HG03064 (cell line): ENCODE measurements around the gene IL17B.
A peak's percentile ranks its signal among the peaks of the same experiment; 100 is the strongest.

Experiments used
- ATAC-seq: cut with Tn5 transposase; IDR thresholded peaks from one replicate; pipeline ENCODE4 v1.9.1; 2021; ENCODE audit warnings: low read depth; ENCODE audit not compliant: unreplicated experiment

Gene IL17B

DNA sequence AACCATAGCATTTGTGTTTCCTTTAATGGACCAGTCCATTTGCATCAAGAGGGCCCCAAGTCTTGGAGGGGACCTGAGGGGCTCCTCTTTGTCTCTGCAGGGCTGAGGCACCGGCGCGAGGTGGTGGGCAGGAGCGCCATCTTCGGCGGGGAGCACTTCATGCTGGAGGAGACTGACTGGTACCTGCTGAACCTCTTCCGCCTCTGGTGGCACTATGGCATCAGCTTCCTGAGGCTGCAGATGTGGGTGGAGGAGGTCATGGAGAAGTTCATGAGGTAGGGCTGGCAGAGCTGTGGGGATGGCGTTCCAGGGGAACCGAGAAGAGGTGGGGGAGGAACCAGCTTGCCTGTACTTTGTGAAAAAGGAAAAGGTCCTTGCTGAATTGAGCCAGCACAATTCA, 15.2 kb downstream of the IL17B start:
- no peak for ATAC-seq

- ATAC-seq, result no peak
Observed at GRCh38 chr5:149363358-149363757, 15.7 kb downstream of the IL17B start.

- ATAC-seq, result no peak
Observed at GRCh38 chr5:149362541-149362940, 16.6 kb downstream of the IL17B start.

- no peak for ATAC-seq
Observed at GRCh38 chr5:149360272-149360671, 18.8 kb downstream of the IL17B start.

DNA sequence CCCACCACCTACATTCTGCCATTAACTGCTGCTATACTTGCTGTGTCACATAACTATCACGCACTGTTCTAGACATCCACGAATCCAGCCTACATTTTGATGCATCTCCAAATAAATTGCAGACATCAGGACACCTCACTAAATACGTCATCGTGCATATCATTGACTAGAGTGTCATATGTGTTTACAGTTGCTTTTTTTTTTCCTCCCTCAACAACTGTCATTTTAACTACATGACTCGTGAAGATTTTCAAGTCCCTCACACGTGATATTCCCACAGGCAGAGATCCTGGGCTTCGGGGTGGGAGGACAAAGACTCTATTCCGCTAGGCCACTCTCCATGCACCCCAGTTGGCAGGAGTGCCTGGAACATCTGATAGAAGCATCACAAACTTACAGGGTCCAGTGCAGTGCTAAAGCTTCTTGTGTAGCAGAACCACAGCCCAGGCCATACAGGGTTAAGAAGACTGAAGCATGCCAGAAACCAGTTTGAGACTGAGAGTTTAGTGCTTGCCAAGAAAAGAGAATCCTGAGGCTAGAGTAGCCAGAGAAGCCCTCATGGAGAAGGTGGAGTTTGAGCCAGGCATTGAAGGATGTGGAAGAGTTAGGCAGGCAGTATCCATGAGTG, 20.1 kb downstream of the IL17B start:
- no peak for ATAC-seq

DNA sequence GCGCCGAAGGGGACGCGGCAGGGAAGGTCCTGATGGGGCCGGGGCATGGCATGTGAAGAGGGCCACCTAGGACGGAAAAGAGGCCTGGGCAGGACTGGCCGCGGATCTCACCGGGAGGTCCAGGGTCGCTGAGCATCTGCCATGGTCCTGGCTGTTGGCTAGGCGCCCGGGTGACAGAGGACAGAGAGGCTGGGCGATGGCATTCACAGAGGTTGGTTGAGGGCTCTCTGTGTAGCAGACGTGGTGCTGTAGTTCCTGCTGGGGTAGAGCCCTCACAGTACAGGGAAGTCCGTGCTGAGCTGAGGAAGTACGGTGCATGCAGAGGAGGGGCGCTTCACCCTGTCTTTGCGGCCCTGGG, 20.8 kb downstream of the IL17B start:
- peak; percentile 10 for ATAC-seq

- ATAC-seq, result peak; percentile 99
Observed at GRCh38 chr5:149357370-149358293, 21.5 kb downstream of the IL17B start, which contains the start of gene PCYOX1L. PCYOX1L (plus strand) TSS chr5:149358046; CDS start chr5:149358069, 23 bp downstream.

- no peak for ATAC-seq
Observed at GRCh38 chr5:149356391-149356790, 22.7 kb downstream of the IL17B start.

GRCh38 chr5:149355688-149356087, 23.4 kb downstream of the IL17B start:
- no peak for ATAC-seq

GRCh38 chr5:149353911-149354310, 25.2 kb downstream of the IL17B start:
- no peak for ATAC-seq

DNA sequence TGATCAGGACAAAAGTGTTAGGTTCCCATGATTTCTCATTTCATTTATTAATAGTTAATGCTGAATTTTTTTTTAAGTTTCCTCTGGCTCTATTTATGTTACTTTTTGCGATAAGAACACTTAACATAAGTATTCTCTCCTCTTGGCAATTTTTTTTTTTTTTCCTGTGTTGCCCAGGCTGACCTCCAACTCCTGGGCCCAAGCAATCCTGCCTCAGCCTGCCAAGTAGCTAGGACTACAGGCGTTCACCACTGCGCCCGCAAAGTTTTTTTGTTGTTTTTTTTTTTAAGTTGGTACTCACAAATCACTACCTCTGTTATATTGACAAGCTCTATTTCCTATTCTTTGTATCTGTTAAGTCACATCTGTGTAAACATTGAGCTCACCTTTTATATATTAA, 26.9 kb downstream of the IL17B start:
- no peak for ATAC-seq

DNA sequence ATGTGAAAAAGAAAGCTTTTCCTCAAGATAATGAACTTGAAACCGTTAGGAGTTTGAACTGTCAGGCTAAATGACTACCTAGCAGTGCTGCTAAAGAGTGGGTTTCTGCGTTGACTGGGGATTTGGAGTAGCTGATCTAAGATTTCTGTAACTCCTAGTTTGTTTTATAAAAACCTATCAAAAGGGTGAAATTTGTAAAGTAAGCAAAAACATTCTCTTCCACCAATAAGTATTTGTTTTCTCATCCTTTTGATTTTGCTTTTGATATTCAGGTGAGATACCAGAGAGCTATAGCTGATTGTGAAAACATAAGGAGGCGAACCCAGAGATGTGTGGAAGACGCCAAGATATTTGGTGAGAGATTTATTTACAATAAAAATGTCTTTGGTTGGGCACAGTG, 29.7 kb downstream of the IL17B start:
- no peak for ATAC-seq

GRCh38 chr5:149348518-149348917, 30.6 kb downstream of the IL17B start:
- ATAC-seq, result no peak

GRCh38 chr5:149345892-149346222, 33.2 kb downstream of the IL17B start:
- peak; percentile 3 for ATAC-seq

- peak; percentile 98 for ATAC-seq
Observed at GRCh38 chr5:149345147-149345891, 33.8 kb downstream of the IL17B start, which contains the start of gene GRPEL2. GRPEL2 (plus strand) TSS chr5:149345499; CDS start chr5:149345540, 41 bp downstream.

DNA sequence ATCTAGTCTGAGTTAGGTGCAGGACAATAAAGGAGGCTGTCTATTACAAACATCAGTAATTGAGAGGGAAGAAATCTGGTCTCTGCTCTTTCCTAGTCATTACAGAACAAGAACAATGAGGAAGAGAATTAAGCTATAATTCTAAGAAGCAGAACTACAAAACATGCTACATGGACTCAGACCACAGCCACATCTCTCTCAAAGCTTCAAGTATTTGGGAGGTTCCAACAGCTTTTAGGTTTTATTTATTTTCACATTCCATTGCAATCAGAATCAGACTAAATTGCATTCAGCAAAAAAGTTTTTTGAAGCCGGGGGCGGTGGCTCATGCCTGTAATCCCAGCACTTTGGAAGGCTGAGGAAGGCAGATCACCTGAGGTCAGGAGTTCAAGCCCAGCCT, 34.9 kb downstream of the IL17B start:
- no peak for ATAC-seq

DNA sequence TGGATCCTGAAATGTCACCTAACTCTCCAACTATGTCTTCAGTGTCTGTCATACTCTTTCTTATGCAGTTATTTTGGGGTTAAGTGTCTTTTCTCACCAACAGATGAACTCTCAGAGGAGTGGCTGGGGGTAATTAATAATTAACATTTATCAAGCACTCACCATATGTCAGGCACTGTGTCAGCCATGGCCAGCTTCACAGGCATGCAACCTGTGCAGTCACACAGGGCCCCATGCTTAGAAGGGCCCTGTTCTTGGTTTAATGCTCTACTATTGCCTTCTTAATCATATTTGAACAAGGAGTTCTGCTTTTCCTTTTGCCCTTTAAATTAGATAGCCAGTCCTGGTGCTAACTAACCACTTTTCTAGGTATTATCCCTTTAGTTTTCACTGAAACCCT, 37.2 kb downstream of the IL17B start:
- no peak for ATAC-seq

DNA sequence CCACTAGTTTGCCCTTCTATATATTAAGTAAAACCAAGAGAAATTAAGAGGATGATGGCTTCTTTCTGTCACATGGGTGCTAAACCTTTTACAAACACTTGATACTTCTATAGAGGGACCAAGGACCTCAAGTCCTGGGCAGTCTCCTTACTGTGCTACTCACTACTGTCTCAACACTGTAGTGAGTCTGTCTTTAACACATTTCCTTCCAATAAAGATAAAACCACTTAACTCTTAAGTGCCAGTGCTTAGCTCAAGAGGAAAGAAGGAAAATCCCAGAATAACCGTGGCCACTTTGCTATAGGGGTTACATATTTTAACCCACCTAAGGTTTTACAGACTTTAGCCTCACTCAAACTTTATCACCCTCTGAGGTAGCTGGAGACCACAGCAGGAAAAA, 38.2 kb downstream of the IL17B start:
- ATAC-seq, result no peak

- ATAC-seq, result no peak
Observed at GRCh38 chr5:149338364-149338763, 40.7 kb downstream of the IL17B start.

DNA sequence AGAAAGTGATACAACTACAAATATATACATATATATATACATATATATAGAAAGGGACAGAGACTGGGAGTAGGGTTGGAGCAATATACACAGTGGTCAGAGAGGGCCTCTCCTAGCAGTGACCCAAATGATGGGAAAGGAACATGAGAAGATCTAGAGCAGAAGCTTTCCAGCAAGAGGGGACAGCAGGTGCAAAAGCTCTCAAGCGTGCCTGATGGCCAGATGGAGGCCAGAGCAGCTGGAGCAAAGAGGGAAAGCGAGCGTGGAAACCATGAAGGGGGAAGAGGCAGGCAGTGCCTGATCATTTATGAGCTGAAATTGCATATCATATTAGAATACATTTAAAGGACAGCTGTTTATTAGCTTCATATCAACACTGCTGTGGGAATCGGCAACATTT, 41.4 kb downstream of the IL17B start:
- ATAC-seq, result no peak

- no peak for ATAC-seq
Observed at GRCh38 chr5:149333711-149334443, 45.2 kb downstream of the IL17B start.
